HG03457 (cell line): Measurements from ENCODE around the gene TXNDC11.

Experiments
- ATAC-seq: cut with Tn5 transposase; IDR thresholded peaks from one replicate; pipeline ENCODE4 v1.9.1; 2021; ENCODE audit warnings: moderate number of reproducible peaks; ENCODE audit not compliant: unreplicated experiment

Gene TXNDC11

GRCh38 chr16:11725457-11725856 is 17.2 kb downstream of the TXNDC11 start:
- no peak for ATAC-seq

DNA sequence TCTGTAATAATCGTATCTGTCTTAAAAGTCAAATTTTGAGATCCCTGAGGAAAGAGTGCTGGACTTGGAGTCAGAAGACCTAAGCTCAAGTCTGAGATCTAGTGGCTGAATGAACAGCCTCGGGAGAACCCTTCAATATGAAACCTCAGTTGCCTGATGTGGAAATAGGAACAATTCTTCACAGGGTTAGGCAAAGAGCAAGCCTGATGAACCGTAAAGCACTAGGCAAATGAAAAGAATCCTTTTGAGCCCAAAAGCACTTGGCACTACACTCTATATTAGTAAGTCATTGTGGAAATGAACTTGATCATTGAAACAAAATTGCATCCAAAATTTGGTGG is 20.2 kb downstream of the TXNDC11 start:
- no peak for ATAC-seq

DNA sequence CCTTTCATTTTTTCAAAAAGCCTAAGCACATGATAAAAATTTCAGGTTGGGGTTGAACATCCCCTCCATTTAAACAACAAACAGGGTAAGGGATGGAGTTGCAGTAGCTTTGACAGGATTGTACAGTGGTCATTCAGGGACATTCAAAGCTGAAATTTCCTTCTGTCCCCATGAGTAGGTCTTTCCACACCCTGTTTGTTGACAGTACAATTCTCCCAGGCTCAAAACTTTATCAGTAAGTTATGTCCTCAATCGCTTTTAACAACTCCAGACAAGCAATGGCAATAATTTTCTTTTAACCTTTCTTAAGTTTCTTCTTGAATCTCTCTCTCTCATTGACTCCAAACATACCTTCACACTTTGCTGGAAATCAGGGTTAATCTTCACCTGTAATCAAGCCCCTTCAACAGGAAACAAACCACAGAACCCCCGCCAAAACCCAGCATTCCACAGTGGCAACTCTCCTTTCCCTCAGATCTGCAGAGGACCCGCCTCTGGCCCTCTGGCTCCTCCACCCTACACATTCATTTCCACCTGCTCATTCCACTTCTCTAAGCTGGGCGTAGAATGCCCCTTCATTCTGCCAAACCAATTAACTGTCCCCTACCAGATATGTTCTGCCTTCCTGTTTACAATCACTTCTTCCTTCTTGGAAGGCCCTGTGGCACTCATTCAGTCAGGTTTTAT is 20.7 kb downstream of the TXNDC11 start:
- ATAC-seq, result no peak

DNA sequence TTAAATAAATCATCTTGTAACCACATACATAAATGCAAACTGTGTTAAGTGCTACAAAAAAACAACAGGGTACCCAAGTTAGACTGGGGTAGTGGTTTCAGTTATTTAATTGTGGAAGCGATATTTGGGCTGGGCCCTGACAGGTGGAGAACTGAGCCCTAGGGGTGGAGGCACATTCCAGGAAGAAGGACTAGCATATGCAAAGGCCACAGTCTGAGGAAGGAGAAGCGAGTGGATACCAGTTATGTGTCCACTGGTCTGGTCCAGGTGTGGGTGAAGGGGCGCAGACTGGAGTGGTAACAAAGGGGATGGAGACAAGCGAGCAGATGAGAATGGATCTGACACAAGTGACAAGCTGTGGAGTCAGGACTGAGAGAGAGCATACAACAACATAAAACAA is 22.9 kb downstream of the TXNDC11 start:
- no peak for ATAC-seq

GRCh38 chr16:11719171-11719570 is 23.5 kb downstream of the TXNDC11 start:
- ATAC-seq, result no peak

GRCh38 chr16:11717811-11718210 is 24.8 kb downstream of the TXNDC11 start:
- no peak for ATAC-seq

DNA sequence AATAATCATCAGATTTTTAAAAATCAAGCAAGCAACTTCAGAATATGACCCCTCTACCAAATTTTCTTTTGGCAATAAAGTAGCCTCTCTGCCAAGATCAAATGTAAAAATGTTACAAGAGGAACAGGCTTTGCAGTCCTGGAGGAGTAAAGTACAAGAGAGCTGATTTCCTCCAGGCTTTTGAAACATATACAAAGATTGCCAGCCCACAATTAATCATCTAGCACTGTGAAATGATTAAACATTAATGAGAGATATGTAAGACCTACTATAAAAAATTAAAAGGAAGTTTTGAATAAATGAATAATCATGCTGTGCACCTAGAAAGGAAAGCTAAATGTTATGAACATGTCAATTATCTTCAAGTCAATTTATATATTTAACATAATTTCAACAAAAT is 26.3 kb downstream of the TXNDC11 start:
- ATAC-seq, result no peak

GRCh38 chr16:11715246-11715947 is 27.3 kb downstream of the TXNDC11 start:
- ATAC-seq, result no peak

- ATAC-seq, result no peak
Measured at GRCh38 chr16:11712122-11712521, 30.5 kb downstream of the TXNDC11 start.

DNA sequence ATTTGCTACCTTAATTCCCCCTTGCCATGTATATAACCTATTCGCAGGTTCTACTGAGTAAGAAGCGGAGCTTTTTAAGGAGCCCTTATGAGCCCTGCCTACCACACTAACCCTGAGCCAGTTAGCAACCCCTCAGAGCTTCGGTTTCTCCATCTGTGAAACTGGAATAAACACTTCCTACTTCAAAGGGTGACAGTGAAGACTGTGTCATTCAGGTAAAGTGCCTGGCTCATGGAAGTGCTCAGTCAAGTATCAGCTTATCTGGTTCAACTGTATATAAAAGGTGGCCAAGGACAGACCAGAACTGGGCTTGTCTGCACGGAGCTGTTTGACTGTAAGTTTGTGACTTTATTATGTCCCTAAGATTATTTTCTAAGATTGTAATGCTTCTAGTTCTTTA is 31.0 kb downstream of the TXNDC11 start:
- no peak for ATAC-seq

- no peak for ATAC-seq
Measured at GRCh38 chr16:11708421-11708820, 34.2 kb downstream of the TXNDC11 start.

GRCh38 chr16:11707679-11708197 is 34.9 kb downstream of the TXNDC11 start:
- ATAC-seq, result no peak

GRCh38 chr16:11706180-11706742 is 36.4 kb downstream of the TXNDC11 start:
- ATAC-seq, result peak; percentile 63

DNA sequence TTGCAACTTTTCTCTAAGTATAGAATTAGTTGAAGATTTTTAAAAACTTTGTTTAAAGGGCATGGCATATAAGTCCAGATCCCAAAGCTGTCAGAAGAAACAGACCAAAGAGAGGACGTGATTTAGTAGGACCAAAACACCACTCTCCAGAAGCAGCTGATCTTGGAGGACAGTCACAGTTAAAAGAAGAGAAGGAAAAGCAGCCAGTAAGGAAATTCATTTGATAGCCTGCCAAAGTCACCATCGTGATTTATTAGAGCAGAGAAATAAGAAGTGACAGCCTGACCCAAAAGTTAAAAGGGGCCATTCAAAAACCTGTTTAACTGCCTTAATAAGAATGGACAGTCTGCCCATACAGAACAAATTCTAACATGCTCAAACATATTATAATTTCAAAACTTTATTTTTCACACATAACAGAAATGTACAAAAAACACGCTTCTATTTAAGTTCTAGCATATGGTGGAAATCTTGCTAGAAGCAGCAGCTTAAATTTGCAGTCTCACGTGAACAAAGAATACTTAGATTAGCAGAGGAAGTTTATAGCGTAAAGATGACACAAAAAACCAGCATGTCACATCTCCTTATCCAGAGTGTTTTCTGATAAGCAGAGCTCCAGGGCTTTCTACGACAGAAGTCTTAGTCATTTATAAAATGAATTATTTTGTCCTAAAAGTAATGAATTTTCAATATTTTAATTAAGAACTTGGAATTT is 37.2 kb downstream of the TXNDC11 start:
- ATAC-seq, result no peak

DNA sequence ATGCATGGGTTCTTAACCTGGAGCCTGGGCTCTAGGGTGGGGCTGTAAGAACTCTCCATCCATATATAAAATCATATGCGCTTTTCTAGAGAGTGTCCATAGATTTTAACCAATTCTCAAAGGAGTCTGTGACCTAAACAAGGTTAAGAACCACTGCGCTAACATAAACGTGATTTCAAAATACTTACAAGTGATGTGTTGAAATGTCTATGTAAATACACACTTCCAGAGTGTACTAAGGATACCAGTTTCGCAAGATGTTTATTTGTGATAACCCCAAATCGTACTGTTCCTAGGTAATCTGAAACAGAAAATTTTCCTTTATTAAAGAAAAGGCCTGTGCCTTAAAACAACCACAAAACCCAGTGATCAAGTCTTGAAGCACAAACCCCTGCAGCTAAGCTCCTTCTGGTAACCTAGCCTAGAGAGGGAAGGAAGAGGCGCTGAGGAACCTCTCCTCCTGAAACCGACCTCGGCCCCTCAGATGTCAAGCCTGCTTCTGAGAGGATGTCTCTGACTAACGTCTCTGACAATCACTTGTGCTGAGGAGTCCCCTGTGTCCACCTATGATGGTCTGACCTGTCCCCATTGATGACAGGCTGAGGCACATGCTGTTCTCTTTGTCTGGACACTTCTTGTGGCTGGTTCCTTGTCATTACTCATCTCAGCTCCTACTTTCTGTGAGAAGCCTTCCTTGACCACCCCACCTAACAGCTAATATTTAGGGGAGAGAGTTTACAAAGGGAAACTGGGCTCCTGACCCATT is 42.2 kb downstream of the TXNDC11 start:
- ATAC-seq, result no peak

DNA sequence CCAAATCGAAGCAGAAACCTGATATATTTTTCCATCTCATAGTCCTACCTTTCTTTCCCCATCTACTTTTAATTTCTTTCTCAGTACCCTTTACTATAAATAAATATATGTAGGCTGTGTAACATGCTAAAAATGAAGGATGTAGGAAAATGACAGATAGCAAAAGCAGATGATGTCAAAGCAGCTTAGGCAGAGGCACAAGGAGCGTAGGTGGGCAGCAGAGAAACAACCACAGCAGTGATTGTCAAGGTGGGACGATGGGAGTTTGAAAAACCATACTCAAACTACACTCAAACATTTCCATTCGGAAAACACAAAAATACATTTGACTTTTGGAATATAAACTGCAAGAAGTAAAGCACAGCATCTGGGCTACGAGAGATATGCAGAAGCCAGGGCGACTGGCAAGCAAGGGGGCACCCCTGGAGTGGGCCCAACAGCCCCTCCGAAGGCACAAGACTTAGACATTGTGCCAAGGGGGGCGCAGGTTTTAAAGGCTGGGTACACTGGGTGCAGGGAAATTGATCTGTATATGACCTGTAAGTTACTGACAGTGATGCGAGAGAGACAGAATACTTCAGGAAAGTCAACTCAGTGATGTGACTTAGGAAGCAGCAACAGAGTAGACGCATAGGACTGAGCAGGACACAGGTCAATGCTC is 43.3 kb downstream of the TXNDC11 start:
- no peak for ATAC-seq

- no peak for ATAC-seq
Measured at GRCh38 chr16:11698271-11698689, 44.4 kb downstream of the TXNDC11 start.

DNA sequence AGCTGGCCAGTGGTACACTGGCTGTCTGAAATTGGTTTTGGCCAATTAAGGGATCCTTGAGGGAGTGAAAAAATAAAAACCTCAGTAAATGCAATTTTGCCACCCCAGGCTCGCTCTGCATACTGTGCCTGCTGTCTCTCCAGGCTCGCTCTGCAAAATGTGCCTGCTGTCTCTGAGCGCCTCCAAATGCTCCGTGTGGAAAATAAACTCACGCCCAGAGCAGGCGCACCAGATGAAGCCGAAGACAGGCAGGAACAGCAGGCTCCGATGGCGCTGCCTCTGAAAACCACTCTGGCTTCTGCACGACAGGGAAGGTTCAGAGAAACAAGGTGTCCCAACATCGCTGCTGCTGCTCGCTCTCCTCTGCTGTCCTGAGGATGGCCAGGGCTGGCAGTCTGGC is 45.3 kb downstream of the TXNDC11 start:
- ATAC-seq, result no peak

DNA sequence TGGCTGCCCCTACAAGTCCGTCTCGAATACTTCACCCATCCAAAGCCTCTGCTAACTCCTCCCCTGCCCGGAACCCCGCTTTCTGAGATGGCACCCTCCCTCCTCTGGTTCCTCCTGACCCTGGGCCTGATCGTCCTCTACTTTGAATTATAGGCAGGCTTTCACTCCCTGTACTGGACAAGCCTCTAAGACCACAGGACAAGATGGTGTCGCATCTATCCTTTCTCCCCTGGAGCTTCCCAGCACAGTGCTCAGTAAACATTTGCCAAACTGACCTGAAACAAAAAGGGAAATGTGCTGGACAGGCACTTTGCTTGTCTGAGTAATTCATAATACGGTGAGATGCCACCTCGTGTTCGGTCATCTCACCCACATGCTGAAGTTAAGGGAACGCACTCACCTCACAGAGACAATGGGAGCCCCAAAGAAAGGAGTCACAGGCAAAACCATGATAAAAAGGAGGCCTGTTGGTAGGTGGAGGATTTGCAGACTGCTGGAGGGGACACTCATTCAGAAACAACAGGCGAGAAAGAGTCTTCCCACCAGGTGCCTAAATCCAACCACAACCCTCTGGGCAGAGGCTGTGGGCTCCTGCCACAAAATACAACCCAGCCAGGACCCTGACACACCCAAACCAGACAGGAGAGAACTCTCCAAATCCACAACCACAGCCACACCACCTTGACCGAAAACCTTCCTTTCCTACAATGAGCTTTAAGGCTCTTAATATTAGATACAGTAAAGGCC is 46.2 kb downstream of the TXNDC11 start:
- no peak for ATAC-seq

- no peak for ATAC-seq
Measured at GRCh38 chr16:11692651-11693050, 50.0 kb downstream of the TXNDC11 start.
